Rectal smooth muscle tissue (tissue), 1 donor: ENCODE data around the gene KRT82.

Experiments used
- H3K27ac ChIP-seq: one replicate; pipeline ENCODE4 v1.7.0; 2013; ENCODE audit warnings: low read depth, low read length, inconsistent platforms
- H3K27me3 ChIP-seq: one replicate; pipeline ENCODE4 v1.7.0; 2013; ENCODE audit warnings: low read length; ENCODE audit not compliant: control insufficient read depth, insufficient read depth
- H3K36me3 ChIP-seq: one replicate; pipeline ENCODE4 v1.7.0; 2013; ENCODE audit warnings: low read length; ENCODE audit not compliant: control insufficient read depth, insufficient read depth
- H3K4me1 ChIP-seq: one replicate; pipeline ENCODE4 v1.7.0; 2013; ENCODE audit warnings: low read length; ENCODE audit not compliant: control insufficient read depth, insufficient read depth
- H3K4me3 ChIP-seq: one replicate; pipeline ENCODE4 v1.7.0; 2013; ENCODE audit warnings: low read length
- H3K9ac ChIP-seq: one replicate; pipeline ENCODE4 v1.7.0; 2013; ENCODE audit warnings: low read length

The KRT82 gene

GRCh38 chr12:52368508-52368907, 37.6 kb downstream of the KRT82 start:
- no peak overlapping the region for H3K9ac ChIP-seq
- H3K27ac ChIP-seq = no peak overlapping the region
- peaks cover 3% of the 10 kb centered on the region for H3K4me1 ChIP-seq
- peaks cover 2% of the 10 kb centered on the region for H3K27me3 ChIP-seq
- no peaks in the 10 kb centered on the region for H3K36me3 ChIP-seq
- H3K4me3 ChIP-seq = no peak overlapping the region

- Histone ChIP-seq H3K4me1 (peaks cover 3% of the 10 kb centered on the region), H3K4me3 (no peak overlapping the region), H3K9ac (no peak overlapping the region), H3K27ac (no peak overlapping the region), H3K36me3 (no peaks in the 10 kb centered on the region), H3K27me3 (peaks cover 2% of the 10 kb centered on the region)
Measured at GRCh38 chr12:52367876-52368275, 38.3 kb downstream of the KRT82 start.

GRCh38 chr12:52366738-52367485, 39.2 kb downstream of the KRT82 start, which contains the start of gene KRT85:
KRT85 (minus strand) TSS chr12:52367481; CDS start chr12:52367405, 76 bp downstream.
- H3K9ac ChIP-seq = no peak within 1 kb of the TSS
- H3K27ac ChIP-seq = no peak within 1 kb of the TSS
- H3K36me3 ChIP-seq = no peaks in the 10 kb centered on the region
- H3K4me3 ChIP-seq = no peak within 1 kb of the TSS
- H3K4me1 ChIP-seq = peaks cover 3% of the 10 kb centered on the region
- peaks cover 2% of the 10 kb centered on the region for H3K27me3 ChIP-seq

GRCh38 chr12:52364901-52365489, 41.1 kb downstream of the KRT82 start:
- Histone ChIP-seq H3K27ac (no peak overlapping the region), H3K4me1 (no peaks in the 10 kb centered on the region), H3K27me3 (peaks cover 2% of the 10 kb centered on the region), H3K9ac (no peak overlapping the region), H3K36me3 (no peaks in the 10 kb centered on the region), H3K4me3 (no peak overlapping the region)

GRCh38 chr12:52364061-52364460, 42.1 kb downstream of the KRT82 start:
- no peak overlapping the region for H3K9ac ChIP-seq
- H3K27ac ChIP-seq = no peak overlapping the region
- no peak overlapping the region for H3K4me3 ChIP-seq
- H3K27me3 ChIP-seq = no peaks in the 10 kb centered on the region
- H3K4me1 ChIP-seq = no peaks in the 10 kb centered on the region
- H3K36me3 ChIP-seq = no peaks in the 10 kb centered on the region

GRCh38 chr12:52363111-52363679, 42.9 kb downstream of the KRT82 start:
- H3K27me3 ChIP-seq = no peaks in the 10 kb centered on the region

GRCh38 chr12:52362118-52362726, 43.9 kb downstream of the KRT82 start:
- Histone ChIP-seq H3K9ac (no peak overlapping the region), H3K4me1 (no peaks in the 10 kb centered on the region), H3K36me3 (no peaks in the 10 kb centered on the region), H3K4me3 (no peak overlapping the region), H3K27ac (no peak overlapping the region), H3K27me3 (no peaks in the 10 kb centered on the region)

More at GRCh38 chr12:52363111-52363679, 42.9 kb downstream of the KRT82 start:
- Histone ChIP-seq H3K4me3 (no peak overlapping the region), H3K9ac (no peak overlapping the region), H3K36me3 (no peaks in the 10 kb centered on the region), H3K4me1 (no peaks in the 10 kb centered on the region), H3K27ac (no peak overlapping the region)

GRCh38 chr12:52361553-52361952, 44.6 kb downstream of the KRT82 start:
- H3K4me1 ChIP-seq = no peaks in the 10 kb centered on the region
- no peak overlapping the region for H3K27ac ChIP-seq
- H3K27me3 ChIP-seq = no peaks in the 10 kb centered on the region
- no peaks in the 10 kb centered on the region for H3K36me3 ChIP-seq
- no peak overlapping the region for H3K4me3 ChIP-seq
- H3K9ac ChIP-seq = no peak overlapping the region

- no peak overlapping the region for H3K9ac ChIP-seq
Measured at GRCh38 chr12:52360663-52361271, 45.4 kb downstream of the KRT82 start.

GRCh38 chr12:52360106-52360662, 46.0 kb downstream of the KRT82 start:
- Histone ChIP-seq H3K36me3 (no peaks in the 10 kb centered on the region), H3K9ac (no peak overlapping the region), H3K4me1 (no peaks in the 10 kb centered on the region), H3K27ac (no peak overlapping the region), H3K27me3 (no peaks in the 10 kb centered on the region), H3K4me3 (no peak overlapping the region)

More at GRCh38 chr12:52360663-52361271, 45.4 kb downstream of the KRT82 start:
- Histone ChIP-seq H3K27me3 (no peaks in the 10 kb centered on the region), H3K36me3 (no peaks in the 10 kb centered on the region), H3K4me1 (no peaks in the 10 kb centered on the region), H3K27ac (no peak overlapping the region), H3K4me3 (no peak overlapping the region)

GRCh38 chr12:52359621-52360061, 46.5 kb downstream of the KRT82 start:
- H3K27ac ChIP-seq = no peak overlapping the region
- H3K27me3 ChIP-seq = no peaks in the 10 kb centered on the region
- no peaks in the 10 kb centered on the region for H3K4me1 ChIP-seq
- no peaks in the 10 kb centered on the region for H3K36me3 ChIP-seq
- H3K4me3 ChIP-seq = no peak overlapping the region
- no peak overlapping the region for H3K9ac ChIP-seq
